Motor neuron (in vitro differentiated cells): Measurements from ENCODE around the gene HHIPL1. TPM values are rescaled to one million over a fixed set of nuclear protein-coding genes. Genes with fewer than 3 reads are reported as not detected.
A peak's percentile ranks its signal among the peaks of the same experiment; 100 is the strongest.

Experiments used
- ATAC-seq, 8 experiments: fragments of 200-7000 bp; cut with Tn5 transposase; replicated peaks in 6 of 8; 2 replicates each; pipeline ENCODE4 v1.8.0; 2021; ENCODE audit warnings: mild to moderate bottlenecking in 8 of 8, moderate library complexity in 8 of 8
- H3K27ac ChIP-seq, 2 donors: fragments of 250-450 bp; sonication (Bioruptor Pico); 2 replicates each; pipeline ENCODE4 v1.9.0; 2021; ENCODE audit warnings: antibody characterized with exemption in 2 of 2, mild to moderate bottlenecking in 2 of 2, moderate library complexity in 1 of 2
- H3K4me1 ChIP-seq, 2 donors: fragments of 250-450 bp; sonication (Bioruptor Pico); replicated peaks in 1 of 2; 2 replicates each; pipeline ENCODE4 v1.6.1; 2021; ENCODE audit warnings: antibody characterized with exemption in 2 of 2, mild to moderate bottlenecking in 2 of 2, moderate library complexity in 1 of 2
- H3K4me3 ChIP-seq, 5 donors: fragments of 250-450 bp; sonication (Bioruptor Pico); 2 replicates each; pipeline ENCODE4 v1.9.0; 2021; ENCODE audit warnings: antibody characterized with exemption in 5 of 5, mild to moderate bottlenecking in 5 of 5, moderate library complexity in 4 of 5
- WGBS, 10 experiments: fragments of 450-650 bp; shearing (Covaris generic); methylation state at CpG; one replicate each; pipeline ENCODE4 v1.0.0; 2022; 5-methylcytosine and 5-hydroxymethylcytosine counted together
- in situ Hi-C, 9 experiments: fragments of 400-800 bp; cut with MboI; loops; one replicate each; pipeline ENCODE4 v1.15.0; 2021; ENCODE audit warnings: low sequenced_read_pairs in 9 of 9, low pct_unique_long_range_greater_than_20kb in 2 of 9; ENCODE audit not compliant: unreplicated experiment in 9 of 9
- total RNA-seq, 8 experiments: library from RNA; unstranded; fragments of 300-600 nt; gene quantifications; 2 replicates each; pipeline versions ENCODE4 v1.2.3 to v1.2.4, GENCODE V29; 2022

HHIPL1 gene
- total RNA-seq, 8 experiments from 2014 or later: 0.84 to 2.3 (median 1.9) TPM

DNA sequence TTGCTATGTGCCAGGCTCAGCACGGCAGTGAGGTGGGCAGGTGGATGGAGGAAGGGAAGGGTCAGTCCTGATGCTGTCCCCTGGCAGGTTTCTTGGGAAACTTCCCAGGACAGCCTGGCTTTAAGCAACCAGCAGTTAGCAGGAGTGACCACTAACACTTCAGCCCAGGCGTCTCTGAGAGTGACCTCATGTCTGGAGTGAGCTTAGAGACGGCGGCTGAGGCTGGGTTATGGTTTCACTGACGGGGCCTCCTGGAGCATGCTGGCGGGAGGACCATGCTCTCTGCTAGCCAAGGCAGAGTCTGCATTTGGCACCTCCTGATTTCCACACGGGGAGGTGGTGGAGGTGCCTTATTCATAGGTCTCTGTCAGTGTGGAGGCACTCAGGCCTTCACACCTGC, 2.5 kb downstream of the HHIPL1 start:
- no peak overlapping the region for H3K27ac ChIP-seq
- 59 to 90% (median 71%) methylated on average over 1 to 4 of the region's 7 CpGs; no CpG with 5 or more reads in 6 of the 10 experiments for WGBS, 10 experiments
- H3K4me3 ChIP-seq: no peak overlapping the region
- in situ Hi-C loops: loop anchor here in 4 of 9 experiments (25.0 kb wide), 2 partner anchors 110 to 135 kb away; no protein-coding TSS in a partner anchor
- H3K4me1 ChIP-seq: peaks cover 3 to 12% of the 10 kb centered on the region in 2 donors
- no peak for ATAC-seq

GRCh38 chr14:99648027-99648784, 3.3 kb downstream of the HHIPL1 start:
- Histone ChIP-seq H3K4me1 (peaks cover 3 to 12% of the 10 kb centered on the region in 2 donors), H3K27ac (no peak overlapping the region), H3K4me3 (no peak overlapping the region)
- in situ Hi-C loops: loop anchor here in 4 of 9 experiments (25.0 kb wide), 2 partner anchors 111 to 136 kb away; no protein-coding TSS in a partner anchor
- 60 to 100% (median 80%) methylated on average over 1 to 8 of the region's 8 CpGs; no CpG with 5 or more reads in 2 of the 10 experiments for WGBS, 10 experiments
- ATAC-seq: peak in 2 of 8 experiments; percentile 35 to 68

GRCh38 chr14:99649219-99649618, 4.3 kb downstream of the HHIPL1 start:
- no peak for ATAC-seq
- no peak overlapping the region for H3K4me3 ChIP-seq
- H3K27ac ChIP-seq: no peak overlapping the region
- H3K4me1 ChIP-seq: peaks cover 3 to 14% of the 10 kb centered on the region in 2 donors
- in situ Hi-C loops: loop anchor here in 4 of 9 experiments (25.0 kb wide), 2 partner anchors 112 to 137 kb away; no protein-coding TSS in a partner anchor
- 67 to 100% (median 86%) methylated on average over 1 to 8 of the region's 8 CpGs; no CpG with 5 or more reads in 2 of the 10 experiments for WGBS, 10 experiments

DNA sequence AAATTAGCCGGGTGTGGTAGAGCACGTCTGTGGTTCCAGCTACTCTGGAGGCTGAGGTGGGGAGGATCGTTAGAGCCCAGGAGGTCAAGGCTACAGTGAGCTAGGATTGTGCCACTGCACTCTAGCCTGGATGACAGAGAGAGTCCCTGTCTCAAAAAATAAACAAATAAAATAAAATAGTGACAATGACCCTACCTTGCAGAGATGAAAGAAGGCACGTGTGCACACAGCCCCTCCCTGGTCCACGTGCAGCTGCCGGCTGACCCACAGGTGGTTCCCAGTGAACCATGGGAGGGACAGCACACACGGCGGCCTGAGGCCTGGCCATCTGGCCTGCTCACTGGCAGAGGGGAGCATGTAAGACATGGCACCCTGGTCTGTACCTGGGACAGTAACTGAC, 4.7 kb downstream of the HHIPL1 start:
- 26 to 100% (median 80%) methylated on average over 2 to 3 of the region's 8 CpGs; no CpG with 5 or more reads in 5 of the 10 experiments for WGBS, 10 experiments
- no peak for ATAC-seq
- H3K4me1 ChIP-seq: peaks cover 3 to 16% of the 10 kb centered on the region in 2 donors
- no peak overlapping the region for H3K27ac ChIP-seq
- H3K4me3 ChIP-seq: no peak overlapping the region
- in situ Hi-C loops: loop anchor here in 4 of 9 experiments (25.0 kb wide), 2 partner anchors 112 to 137 kb away; no protein-coding TSS in a partner anchor

GRCh38 chr14:99650189-99650588, 5.3 kb downstream of the HHIPL1 start:
- no peak for ATAC-seq
- 30 to 83% methylated on average over 1 to 2 of the region's 9 CpGs; no CpG with 5 or more reads in 8 of the 10 experiments for WGBS, 10 experiments
- in situ Hi-C loops: no loop called here
- H3K4me3 ChIP-seq: no peak overlapping the region
- peaks cover 0 to 10% of the 10 kb centered on the region in 2 donors for H3K4me1 ChIP-seq
- H3K27ac ChIP-seq: no peak overlapping the region

GRCh38 chr14:99651953-99652746, 7.2 kb downstream of the HHIPL1 start:
- H3K4me1 ChIP-seq: peaks cover 0 to 9% of the 10 kb centered on the region in 2 donors
- ATAC-seq: no peak
- H3K27ac ChIP-seq: no peak overlapping the region
- 86 to 100% (median 93%) methylated on average over 1 to 14 of the region's 32 CpGs; no CpG with 5 or more reads in 3 of the 10 experiments for WGBS, 10 experiments
- no peak overlapping the region for H3K4me3 ChIP-seq
- in situ Hi-C loops: no loop called here

DNA sequence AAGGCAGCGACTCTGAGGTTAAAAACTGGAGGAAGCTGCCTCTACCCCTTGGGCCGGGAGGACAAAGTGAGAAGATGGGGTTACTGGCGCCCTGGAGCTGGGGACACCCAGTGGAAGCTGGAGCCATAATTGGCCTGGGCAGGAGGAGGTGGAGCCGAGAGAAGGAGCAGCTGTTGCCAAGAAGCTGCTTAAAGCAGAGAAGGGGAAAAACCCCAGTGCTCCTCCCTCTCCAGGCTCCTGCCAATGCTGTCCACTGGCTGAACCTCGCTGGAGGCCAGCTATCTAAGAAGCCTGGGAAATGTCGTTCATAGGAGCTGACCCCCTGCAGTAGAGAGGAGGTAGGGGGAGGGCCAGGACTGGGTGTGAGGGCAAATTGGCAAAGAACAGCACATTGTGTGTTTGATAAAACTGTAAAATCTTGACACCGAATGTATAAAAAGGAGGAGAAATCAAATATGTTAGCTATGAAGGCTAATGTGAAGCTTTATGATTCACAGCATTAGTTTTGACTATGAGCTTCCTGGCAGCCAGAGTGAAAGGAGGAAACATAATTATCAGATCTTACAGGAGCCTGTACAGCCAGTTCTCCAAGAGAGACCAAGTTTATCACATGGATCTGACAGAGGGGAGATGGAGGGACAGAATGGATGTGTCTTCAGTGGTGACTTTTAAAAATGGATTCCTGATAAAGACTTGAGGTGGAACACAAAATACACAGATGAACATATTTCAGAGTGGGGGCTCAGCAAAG, 9.5 kb downstream of the HHIPL1 start:
- H3K27ac ChIP-seq: no peak overlapping the region
- in situ Hi-C loops: no loop called here
- peak; percentile 55 to 98 (median 70) for ATAC-seq
- H3K4me3 ChIP-seq: no peak overlapping the region
- peaks cover 0 to 4% of the 10 kb centered on the region in 2 donors for H3K4me1 ChIP-seq
- WGBS, 10 experiments: 20 to 84% (median 48%) methylated on average over 2 to 7 of the region's 7 CpGs; no CpG with 5 or more reads in 1 of the 10 experiments

DNA sequence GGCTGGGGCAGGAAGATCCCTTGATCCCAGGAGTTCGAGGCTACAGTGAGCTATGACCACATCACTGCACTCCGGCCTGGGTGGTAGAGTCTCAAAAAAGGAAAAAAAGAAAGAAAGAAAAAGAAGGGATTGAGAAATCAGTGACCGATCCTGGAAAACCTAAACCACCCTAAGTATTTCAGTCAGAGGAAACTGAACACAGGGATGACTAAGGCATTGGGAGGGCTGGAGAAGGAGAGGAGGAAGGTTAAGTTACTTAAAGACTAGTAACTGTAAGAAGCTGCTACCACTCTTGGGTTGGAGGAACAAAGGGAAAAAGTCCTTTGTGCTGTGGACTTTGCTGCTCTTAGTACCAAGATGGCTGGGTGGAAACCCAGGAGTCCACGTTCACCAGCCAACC, 10.6 kb downstream of the HHIPL1 start:
- in situ Hi-C loops: no loop called here
- 55 to 100% (median 92%) methylated on average over 2 to 4 of the region's 4 CpGs; no CpG with 5 or more reads in 1 of the 10 experiments for WGBS, 10 experiments
- no peak overlapping the region for H3K4me3 ChIP-seq
- no peak overlapping the region for H3K27ac ChIP-seq
- peaks cover 0 to 4% of the 10 kb centered on the region in 2 donors for H3K4me1 ChIP-seq
- no peak for ATAC-seq

- Histone ChIP-seq H3K4me1 (peaks cover 0 to 8% of the 10 kb centered on the region in 2 donors), H3K27ac (no peak overlapping the region), H3K4me3 (no peak overlapping the region)
- ATAC-seq: no peak
- in situ Hi-C loops: no loop called here
- WGBS, 10 experiments: 0 to 100% (median 74%) methylated on average over 1 to 5 of the region's 5 CpGs; no CpG with 5 or more reads in 1 of the 10 experiments
Observed at GRCh38 chr14:99656171-99656570, 11.2 kb downstream of the HHIPL1 start.

GRCh38 chr14:99657645-99658155, 12.8 kb downstream of the HHIPL1 start:
- H3K27ac ChIP-seq: no peak overlapping the region
- peaks cover 0 to 8% of the 10 kb centered on the region in 2 donors for H3K4me1 ChIP-seq
- ATAC-seq: no peak
- in situ Hi-C loops: no loop called here
- 43 to 100% methylated on average over 1 of the region's 1 CpG; no CpG with 5 or more reads in 8 of the 10 experiments for WGBS, 10 experiments
- H3K4me3 ChIP-seq: no peak overlapping the region

DNA sequence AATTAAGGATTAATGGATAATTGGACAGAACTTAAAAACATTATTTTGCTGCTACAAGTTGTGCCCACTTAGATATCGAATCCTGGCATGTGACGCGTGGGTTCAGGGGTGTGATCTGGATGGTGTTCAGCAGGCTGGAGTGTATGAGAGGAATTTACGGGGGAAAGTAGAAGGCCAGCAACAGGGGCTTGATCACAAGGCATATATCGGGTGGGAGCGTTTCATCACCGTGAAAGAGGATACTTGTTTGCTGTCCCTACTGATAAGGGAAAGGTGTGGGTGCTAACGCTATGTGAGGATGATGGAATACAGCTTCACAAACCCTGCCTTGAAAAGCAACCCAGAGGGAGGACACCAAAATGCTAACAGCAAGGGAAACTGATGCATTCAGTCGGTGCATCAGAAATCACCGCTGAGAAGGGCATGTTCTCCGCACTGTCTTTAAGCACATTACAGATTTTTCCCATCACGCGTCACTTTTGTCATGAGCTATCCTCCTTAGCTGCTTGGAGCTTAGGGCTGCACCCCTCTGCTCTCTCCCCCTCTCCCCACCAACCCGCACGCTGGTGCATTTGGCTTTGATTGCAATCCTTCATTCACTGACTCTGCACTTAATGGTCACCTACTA, 13.4 kb downstream of the HHIPL1 start:
- in situ Hi-C loops: no loop called here
- ATAC-seq: no peak
- no peak overlapping the region for H3K27ac ChIP-seq

GRCh38 chr14:99659333-99659741, 14.4 kb downstream of the HHIPL1 start:
- H3K4me1 ChIP-seq: peaks cover 14 to 19% of the 10 kb centered on the region in 2 donors
- peak in 1 of 8 experiments; percentile 22 for ATAC-seq
- no CpG with 5 or more reads among the region's 58 CpGs for WGBS, 10 experiments
- no peak overlapping the region for H3K4me3 ChIP-seq
- in situ Hi-C loops: no loop called here
- H3K27ac ChIP-seq: no peak overlapping the region

More for the DNA sequence above, 13.4 kb downstream of the HHIPL1 start:
- Histone ChIP-seq H3K4me3 (no peak overlapping the region), H3K4me1 (peaks cover 4 to 12% of the 10 kb centered on the region in 2 donors)
- 20 to 100% (median 60%) methylated on average over 1 to 8 of the region's 15 CpGs; no CpG with 5 or more reads in 1 of the 10 experiments for WGBS, 10 experiments
